Spleen (tissue), 11 donors: Measurements from ENCODE around the gene LRRC18. TPM values are rescaled to one million over a fixed set of nuclear protein-coding genes. Genes with fewer than 3 reads are reported as not detected.

Experiments used
- DNase-seq: peaks from one replicate; pipeline ENCODE4 v3.0.0-alpha.2; 2020
- H3K27ac ChIP-seq, 8 donors: fragments of 200-600 bp; sonication (generic) in 7 of 8; 1 replicate in 4 of 8; 2 replicates in 4 of 8; pipeline versions ENCODE4 v1.5.0 to v1.8.0; 2016 to 2021; ENCODE audit warnings: inconsistent platforms in 4 of 8, mild to moderate bottlenecking in 4 of 8, moderate library complexity in 1 of 8
- H3K27me3 ChIP-seq, 7 donors: fragments of 200-600 bp; sonication (generic) in 6 of 7; replicated peaks in 1 of 7; 1 replicate in 4 of 7; 2 replicates in 3 of 7; pipeline versions ENCODE4 v1.5.0 to v1.8.0; 2016 to 2021; ENCODE audit warnings: inconsistent platforms in 3 of 7, mild to moderate bottlenecking in 1 of 7
- H3K36me3 ChIP-seq, 6 donors: fragments of 200-600 bp; sonication (generic) in 5 of 6; 1 replicate in 4 of 6; 2 replicates in 2 of 6; pipeline versions ENCODE4 v1.5.0 to v1.8.0; 2016 to 2021; ENCODE audit warnings: inconsistent platforms in 2 of 6
- H3K4me1 ChIP-seq, 6 donors: fragments of 200-600 bp; sonication (generic) in 5 of 6; 1 replicate in 3 of 6; 2 replicates in 3 of 6; pipeline versions ENCODE4 v1.5.0 to v1.8.0; 2016 to 2021; ENCODE audit warnings: inconsistent platforms in 3 of 6
- H3K4me3 ChIP-seq, 8 donors: fragments of 200-600 bp; sonication (generic) in 7 of 8; 1 replicate in 4 of 8; 2 replicates in 4 of 8; pipeline versions ENCODE4 v1.5.0 to v1.8.0; 2016 to 2021; ENCODE audit warnings: inconsistent platforms in 4 of 8, mild to moderate bottlenecking in 4 of 8, moderate library complexity in 2 of 8
- H3K9me3 ChIP-seq, 8 donors: fragments of 200-600 bp; sonication (generic) in 7 of 8; 1 replicate in 4 of 8; 2 replicates in 4 of 8; pipeline versions ENCODE4 v1.5.0 to v1.8.0; 2016 to 2021; ENCODE audit warnings: inconsistent platforms in 4 of 8
- CTCF ChIP-seq, 11 experiments: fragments of 200-600 bp in 7 of 11; fragments of 450-650 bp in 4 of 11; sonication (generic) in 4 of 11; IDR thresholded peaks in 8 of 11; conservative IDR thresholded peaks in 3 of 11; 1 replicate in 7 of 11; 2 replicates in 4 of 11; pipeline versions ENCODE4 v1.4.0 to v1.8.0; 2016 to 2021; ENCODE audit warnings: antibody characterized with exemption in 11 of 11, inconsistent platforms in 4 of 11, mild to moderate bottlenecking in 1 of 11
- POLR2A ChIP-seq, 3 donors: fragments of 450-650 bp; IDR thresholded peaks; one replicate each; pipeline ENCODE4 v1.5.1; 2017; ENCODE audit warnings: antibody characterized with exemption in 3 of 3, mild to moderate bottlenecking in 1 of 3
- POLR2AphosphoS5 ChIP-seq, 3 donors: sonication (generic); formaldehyde crosslinking; IDR thresholded peaks; one replicate each; pipeline ENCODE4 v1.5.1; 2017; ENCODE audit warnings: antibody characterized with exemption in 3 of 3
- WGBS, 5 donors: extraction: QIAGEN DNeasy Blood & Tissue Kit in 3 of 5; methylation state at CpG; one replicate each; pipeline versions ENCODE4 v1.1.5 to v1.1.7; 2013 to 2018; 5-methylcytosine and 5-hydroxymethylcytosine counted together
- intact Hi-C: fragments of 100-400 bp; cut with DNase I; formaldehyde crosslinking; loops from one replicate; pipeline ENCODE4 v1.15.0; 2023; ENCODE audit warnings: low total_unique reads
- polyA plus RNA-seq, 3 donors: library from polyadenylated mRNA; stranded (reverse); fragments of 200-250 nt; gene quantifications; one replicate each; pipeline ENCODE4 v1.2.1, GENCODE V29; 2013
- total RNA-seq, 7 donors: library from RNA; depleted of rRNA in 3 of 7; stranded (reverse); fragments of >200 nt in 3 of 7; fragmentation: NEBNext Ultra II Directional in 4 of 7; extraction: Animal tissue kit (Norgen Biotek cat#: 25700) in 4 of 7; gene quantifications; one replicate each; pipeline versions ENCODE4 v1.1.0 to v1.2.1, GENCODE V29; 2016 to 2021
- donor health status: healthy with polysubstance abuse.
- donor health status: DM: no; HTN: no; CAD: no; lungs with moderate emphysema.
- donor health status: DM: no; HTN: no; CAD: no.
- donor health status: Bipolar disorder and iron deficiency.
- donor health status: healthy.
- donor health status: DM: no; HTN: no; CAD: no.
- donor health status: DM: yes; HTN: yes; CAD: no.

Gene LRRC18
- total and polyA plus RNA-seq, 10 donors = 0.06 TPM; not detected in 9

- Histone ChIP-seq H3K36me3 (peaks cover 0 to 99% (median 28%) of the 10 kb centered on the region in 6 donors), H3K27me3 (no peaks in the 10 kb centered on the region), H3K9me3 (no peaks in the 10 kb centered on the region), H3K4me1 (no peaks in the 10 kb centered on the region), H3K4me3 (no peak overlapping the region), H3K27ac (no peak overlapping the region)
- intact Hi-C loops = no loop called here
- whole genome bisulfite sequencing, 5 donors = 93 to 94% (median 93%) methylated on average over 7 of the region's 7 CpGs
- TF ChIP-seq CTCF (IDR thresholded peaks at IDR 0.05 in 8 of 11, conservative IDR thresholded peaks at IDR 0.05 in 3 of 11) (no peak), POLR2A (IDR thresholded peaks at IDR 0.05) (no peak), POLR2AphosphoS5 (IDR thresholded peaks at IDR 0.05) (no peak)
- no peak for DNase-seq
Measured at GRCh38 chr10:48902096-48902495, 37.5 kb downstream of the LRRC18 start.

GRCh38 chr10:48901319-48901718 is 38.3 kb downstream of the LRRC18 start:
- no peaks in the 10 kb centered on the region for H3K4me1 ChIP-seq
- 79 to 94% (median 86%) methylated on average over 5 of the region's 5 CpGs for WGBS, 5 donors
- H3K9me3 ChIP-seq = no peaks in the 10 kb centered on the region
- peaks cover 0 to 100% (median 33%) of the 10 kb centered on the region in 6 donors for H3K36me3 ChIP-seq
- no peak for TF ChIP-seq POLR2AphosphoS5 (IDR thresholded peaks at IDR 0.05)
- TF ChIP-seq CTCF (IDR thresholded peaks at IDR 0.05 in 8 of 11, conservative IDR thresholded peaks at IDR 0.05 in 3 of 11) = no peak
- no peak for TF ChIP-seq POLR2A (IDR thresholded peaks at IDR 0.05)
- no peak for DNase-seq
- H3K27me3 ChIP-seq = no peaks in the 10 kb centered on the region
- H3K27ac ChIP-seq = no peak overlapping the region
- intact Hi-C loops = no loop called here
- H3K4me3 ChIP-seq = no peak overlapping the region

- Histone ChIP-seq H3K27ac (no peak overlapping the region), H3K9me3 (no peaks in the 10 kb centered on the region), H3K4me1 (no peaks in the 10 kb centered on the region), H3K4me3 (no peak overlapping the region), H3K27me3 (no peaks in the 10 kb centered on the region), H3K36me3 (peaks cover 0 to 100% (median 35%) of the 10 kb centered on the region in 6 donors)
- DNase-seq = no peak
- no peak for TF ChIP-seq CTCF (IDR thresholded peaks at IDR 0.05 in 8 of 11, conservative IDR thresholded peaks at IDR 0.05 in 3 of 11)
- TF ChIP-seq POLR2AphosphoS5 (IDR thresholded peaks at IDR 0.05) = no peak
- no peak for TF ChIP-seq POLR2A (IDR thresholded peaks at IDR 0.05)
- 48 to 64% (median 60%) methylated on average over 2 of the region's 2 CpGs for WGBS, 5 donors
- intact Hi-C loops = no loop called here
Measured at GRCh38 chr10:48900371-48900801, 39.3 kb downstream of the LRRC18 start.

GRCh38 chr10:48899781-48900180 is 39.9 kb downstream of the LRRC18 start:
- H3K27ac ChIP-seq = no peak overlapping the region
- H3K36me3 ChIP-seq = peaks cover 0 to 100% (median 37%) of the 10 kb centered on the region in 6 donors
- no peak for DNase-seq
- H3K4me3 ChIP-seq = no peak overlapping the region
- 80 to 93% (median 81%) methylated on average over 7 to 8 of the region's 8 CpGs for WGBS, 5 donors
- H3K4me1 ChIP-seq = no peaks in the 10 kb centered on the region
- no peaks in the 10 kb centered on the region for H3K27me3 ChIP-seq
- intact Hi-C loops = no loop called here
- no peaks in the 10 kb centered on the region for H3K9me3 ChIP-seq
- TF ChIP-seq POLR2AphosphoS5 (IDR thresholded peaks at IDR 0.05) = no peak
- no peak for TF ChIP-seq CTCF (IDR thresholded peaks at IDR 0.05 in 8 of 11, conservative IDR thresholded peaks at IDR 0.05 in 3 of 11)
- TF ChIP-seq POLR2A (IDR thresholded peaks at IDR 0.05) = no peak
